ENCODE results near the gene REXO5. TPM values are rescaled to one million over a fixed set of nuclear protein-coding genes. Genes with fewer than 3 reads are reported as not detected.
A peak's percentile ranks its signal among the peaks of the same experiment; 100 is the strongest.

REXO5 gene
- polyA plus RNA-seq, 3 donors from 2014 or later = 1.2 to 1.8 (median 1.7) TPM

DNA sequence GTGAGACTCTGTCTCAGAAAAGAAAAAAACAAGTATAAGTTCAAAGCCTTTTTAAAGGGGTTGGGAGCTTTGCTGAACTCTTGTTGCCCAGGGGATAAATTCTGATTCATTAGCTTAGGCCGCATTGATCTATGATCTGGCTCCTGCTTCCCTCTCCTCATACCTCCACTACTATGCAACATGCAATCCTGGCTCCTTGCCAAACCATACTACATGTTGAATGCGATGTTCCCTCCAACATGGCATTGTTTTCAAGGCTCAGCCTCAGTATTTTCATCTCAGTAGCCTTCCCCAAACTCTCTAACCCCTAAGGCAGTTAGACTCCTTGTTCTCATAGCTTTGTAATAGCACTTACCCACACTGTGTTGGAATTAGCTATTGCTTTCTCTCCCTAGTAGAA, 6.2 kb downstream of the REXO5 start:
- Mint-ChIP-seq H3K27ac (no peak overlapping the region), H3K4me1 (peaks cover 12 to 20% of the 10 kb centered on the region in 2 donors), H3K27me3 (ENCODE audit: low read depth in 3 of 3) (no peaks in the 10 kb centered on the region), H3K36me3 (no peaks in the 10 kb centered on the region), H3K9me3 (no peaks in the 10 kb centered on the region), H3K4me3 (no peak overlapping the region)
- no peak for DNase-seq

DNA sequence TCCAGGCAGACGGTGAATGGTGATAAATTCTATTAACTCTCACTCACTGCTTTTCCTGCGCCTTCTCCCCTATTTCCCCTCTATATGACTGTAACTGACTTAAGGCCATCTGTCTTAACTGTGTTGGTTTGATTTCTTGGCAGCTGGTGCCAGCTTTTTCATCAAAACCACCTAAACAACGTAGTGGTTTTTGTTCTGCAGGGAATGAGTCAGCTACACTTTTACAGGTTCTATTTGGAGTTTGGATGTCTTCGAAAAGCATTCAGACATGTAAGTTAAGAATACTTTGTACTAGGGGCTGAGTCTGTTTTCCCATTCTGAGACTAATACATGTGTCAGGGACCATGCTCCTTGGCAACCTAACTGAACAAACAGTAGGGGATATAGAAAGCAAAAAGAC, 8.5 kb downstream of the REXO5 start:
- Mint-ChIP-seq H3K27ac (no peak overlapping the region), H3K4me1 (peaks cover 7 to 10% of the 10 kb centered on the region in 2 donors)

DNA sequence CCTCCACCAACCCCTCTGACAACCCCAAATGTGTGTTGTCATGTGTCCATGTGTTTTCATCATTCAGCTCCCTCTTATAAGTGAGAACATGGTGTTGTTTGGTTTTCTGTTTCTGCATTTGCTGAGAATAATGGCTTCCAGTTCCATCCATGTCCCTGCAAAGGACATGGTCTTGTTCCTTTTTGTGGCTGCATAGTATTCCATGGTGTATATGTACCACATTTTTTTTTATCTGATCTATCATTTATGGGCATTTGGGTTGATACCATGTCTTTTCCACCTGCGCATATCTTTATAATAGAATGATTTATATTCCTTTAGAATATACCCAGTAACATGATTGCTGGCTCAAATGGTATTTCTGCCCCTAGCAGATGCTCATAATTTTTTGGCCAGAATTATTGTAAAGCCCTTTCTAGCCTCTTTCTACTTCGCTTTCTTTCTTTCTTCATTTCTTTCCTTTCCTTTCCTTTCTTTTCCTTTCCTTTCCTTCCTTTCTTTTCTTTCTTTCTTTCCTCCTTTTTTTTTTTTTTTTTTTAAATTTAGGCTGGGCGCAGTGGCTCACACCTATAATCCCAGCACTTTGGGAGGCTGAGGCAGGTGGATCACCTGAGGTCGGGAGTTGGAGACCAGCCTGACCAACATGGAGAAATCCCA, 12.7 kb downstream of the REXO5 start:
- DNase-seq = no peak
- Mint-ChIP-seq H3K27ac (no peak overlapping the region), H3K4me3 (no peak overlapping the region), H3K9me3 (no peaks in the 10 kb centered on the region), H3K27me3 (ENCODE audit: low read depth in 3 of 3) (peaks cover 0 to 2% (median 0%) of the 10 kb centered on the region in 3 donors), H3K36me3 (peaks cover 0 to 7% (median 0%) of the 10 kb centered on the region in 3 donors), H3K4me1 (peaks cover 7 to 10% of the 10 kb centered on the region in 2 donors)

More for the DNA sequence above, 8.5 kb downstream of the REXO5 start:
- DNase-seq = no peak
- Mint-ChIP-seq H3K4me3 (no peak overlapping the region), H3K9me3 (no peaks in the 10 kb centered on the region), H3K27me3 (ENCODE audit: low read depth in 3 of 3) (no peaks in the 10 kb centered on the region), H3K36me3 (peaks cover 0 to 3% (median 0%) of the 10 kb centered on the region in 3 donors)

DNA sequence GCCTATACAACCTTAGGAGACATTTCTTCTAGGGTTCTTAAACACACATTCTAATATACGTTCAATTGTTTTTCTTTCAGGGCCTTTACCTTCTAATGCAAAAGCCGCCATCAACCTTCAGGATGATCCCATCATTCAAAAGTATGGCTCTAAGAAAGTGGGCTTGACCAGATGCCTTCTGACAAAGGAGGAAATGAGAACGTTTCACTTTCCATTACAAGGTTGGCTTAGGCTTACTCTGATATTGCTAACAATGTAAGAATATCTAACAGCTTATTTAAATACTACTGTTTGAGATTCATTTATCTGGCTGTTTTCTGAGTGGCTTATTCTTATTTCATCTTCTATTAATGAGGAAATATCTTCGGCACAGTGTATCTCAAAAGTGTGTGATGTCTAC, 15.4 kb downstream of the REXO5 start:
- Mint-ChIP-seq H3K27ac (peak overlapping the region in 1 of 6 donors; percentile 30), H3K4me1 (peaks cover 7 to 10% of the 10 kb centered on the region in 2 donors), H3K9me3 (no peaks in the 10 kb centered on the region), H3K27me3 (ENCODE audit: low read depth in 3 of 3) (peaks cover 0 to 2% (median 0%) of the 10 kb centered on the region in 3 donors), H3K4me3 (no peak overlapping the region), H3K36me3 (peaks cover 0 to 7% (median 0%) of the 10 kb centered on the region in 3 donors)
- no peak for DNase-seq

DNA sequence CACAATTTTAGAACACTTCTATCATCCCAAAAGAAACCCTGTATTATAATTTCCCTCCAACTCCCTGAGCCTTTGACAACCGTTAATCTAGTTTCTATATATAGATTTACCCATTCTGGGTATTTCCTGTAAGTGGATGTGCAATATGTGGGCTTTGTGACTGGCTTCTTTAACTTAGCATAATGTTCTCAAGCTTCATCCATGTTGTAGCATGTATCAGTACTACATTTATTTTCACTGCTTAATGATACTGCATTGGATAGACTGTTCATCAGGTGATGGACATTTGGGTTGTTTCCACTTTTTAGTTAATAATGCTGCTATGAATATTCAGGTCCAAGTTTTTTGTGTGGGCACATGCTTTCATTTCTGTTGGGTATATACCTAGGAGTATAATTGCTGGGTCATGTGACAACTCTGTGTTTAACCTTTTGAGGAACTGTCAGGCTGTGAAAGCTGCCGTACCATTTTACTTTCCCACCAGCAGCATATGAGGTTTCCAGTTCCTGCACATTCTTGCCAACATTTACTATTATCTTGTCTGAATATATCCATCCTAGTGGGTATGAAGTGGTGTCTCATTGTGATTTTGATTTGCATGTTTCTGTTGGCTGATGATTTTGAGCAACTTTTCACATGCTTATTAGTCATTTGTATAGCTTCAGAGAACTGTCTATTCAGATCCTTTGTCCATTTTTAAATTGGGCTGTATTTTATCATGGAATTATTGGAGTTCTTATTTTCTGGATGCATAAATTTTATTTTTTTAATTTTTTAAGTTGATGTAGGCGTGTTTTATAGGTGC, 16.4 kb downstream of the REXO5 start:
- peaks cover 0 to 7% (median 0%) of the 10 kb centered on the region in 3 donors for H3K36me3 Mint-ChIP-seq
- peak overlapping the region in 1 of 6 donors; percentile 7 for H3K27ac Mint-ChIP-seq
- H3K9me3 Mint-ChIP-seq = no peaks in the 10 kb centered on the region
- H3K4me1 Mint-ChIP-seq = peaks cover 7 to 10% of the 10 kb centered on the region in 2 donors
- no peak overlapping the region for H3K4me3 Mint-ChIP-seq
- no peak for DNase-seq
- peaks cover 0 to 2% (median 0%) of the 10 kb centered on the region in 3 donors for H3K27me3 Mint-ChIP-seq (ENCODE audit: low read depth in 3 of 3)

DNA sequence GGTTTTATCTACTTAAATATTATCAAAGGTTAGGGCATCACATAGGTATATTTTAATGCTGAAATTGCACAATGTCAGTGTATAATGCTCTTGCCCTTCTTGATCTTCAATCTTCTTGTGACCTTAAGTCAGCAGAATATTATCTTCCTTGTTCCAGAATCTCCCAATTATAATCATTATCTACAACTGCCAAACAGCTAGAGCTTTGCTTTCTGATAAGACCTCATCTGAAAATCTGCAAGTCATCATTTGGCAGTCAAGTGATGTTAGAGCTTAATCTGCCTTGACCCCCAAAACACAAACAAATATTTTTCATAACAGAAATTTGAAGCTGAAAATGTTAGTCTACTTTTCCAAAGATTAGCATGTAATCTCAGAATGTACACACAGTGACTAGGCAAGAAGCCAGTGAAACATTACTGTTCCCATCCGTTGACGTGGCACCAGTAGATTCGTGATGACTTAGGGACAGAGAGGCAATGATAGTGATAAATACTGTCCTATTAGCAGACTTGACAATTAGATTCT, 19.8 kb downstream of the REXO5 start:
- Mint-ChIP-seq H3K27ac (no peak overlapping the region), H3K27me3 (ENCODE audit: low read depth in 3 of 3) (peaks cover 0 to under 1% (median 0%) of the 10 kb centered on the region in 3 donors), H3K4me3 (no peak overlapping the region), H3K9me3 (no peaks in the 10 kb centered on the region), H3K36me3 (no peaks in the 10 kb centered on the region), H3K4me1 (peaks cover 7 to 10% of the 10 kb centered on the region in 2 donors)
- DNase-seq = no peak

DNA sequence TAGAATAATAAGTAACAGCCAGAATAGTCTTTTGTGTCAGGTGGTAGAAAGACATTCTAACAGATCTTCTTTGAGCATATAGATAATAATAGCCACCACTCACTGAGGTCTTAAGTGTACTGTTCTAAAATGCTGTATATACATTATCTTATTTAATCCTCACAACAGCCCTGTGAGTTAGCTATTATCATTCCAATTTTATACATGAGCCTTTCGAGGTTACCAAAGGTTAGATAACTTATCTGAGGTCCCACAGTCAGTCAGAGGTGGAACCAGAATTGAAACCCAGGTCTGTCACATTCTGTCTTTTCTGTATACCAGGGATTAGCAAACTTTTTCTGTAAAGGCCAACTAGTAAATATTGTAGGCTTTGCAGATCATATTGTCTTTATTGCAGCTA, 23.2 kb downstream of the REXO5 start:
- H3K9me3 Mint-ChIP-seq = no peaks in the 10 kb centered on the region
- no peaks in the 10 kb centered on the region for H3K27me3 Mint-ChIP-seq (ENCODE audit: low read depth in 3 of 3)
- H3K27ac Mint-ChIP-seq = no peak overlapping the region
- peaks cover 0 to 7% (median under 1%) of the 10 kb centered on the region in 3 donors for H3K36me3 Mint-ChIP-seq
- H3K4me3 Mint-ChIP-seq = no peak overlapping the region
- no peak for DNase-seq
- H3K4me1 Mint-ChIP-seq = no peaks in the 10 kb centered on the region

DNA sequence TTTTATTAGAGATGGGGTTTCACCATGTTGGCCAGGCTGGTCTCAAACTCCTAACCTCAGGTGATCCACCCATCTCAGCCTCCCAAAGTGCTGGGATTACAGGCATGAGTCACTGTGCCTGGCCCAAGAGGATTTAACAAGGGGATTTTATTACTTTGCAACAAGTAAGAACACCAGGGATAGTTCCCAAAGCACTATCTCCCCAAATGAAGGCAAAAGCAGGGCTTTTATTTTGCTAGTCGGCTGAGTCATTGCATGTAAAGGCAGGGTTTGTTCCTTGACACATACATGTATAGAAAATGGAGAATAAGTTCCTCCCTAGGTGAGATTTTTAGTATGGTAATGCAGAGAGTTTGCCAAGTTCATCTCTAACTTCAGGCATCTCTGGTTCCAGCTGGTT, 24.0 kb downstream of the REXO5 start:
- no peak overlapping the region for H3K4me3 Mint-ChIP-seq

DNA sequence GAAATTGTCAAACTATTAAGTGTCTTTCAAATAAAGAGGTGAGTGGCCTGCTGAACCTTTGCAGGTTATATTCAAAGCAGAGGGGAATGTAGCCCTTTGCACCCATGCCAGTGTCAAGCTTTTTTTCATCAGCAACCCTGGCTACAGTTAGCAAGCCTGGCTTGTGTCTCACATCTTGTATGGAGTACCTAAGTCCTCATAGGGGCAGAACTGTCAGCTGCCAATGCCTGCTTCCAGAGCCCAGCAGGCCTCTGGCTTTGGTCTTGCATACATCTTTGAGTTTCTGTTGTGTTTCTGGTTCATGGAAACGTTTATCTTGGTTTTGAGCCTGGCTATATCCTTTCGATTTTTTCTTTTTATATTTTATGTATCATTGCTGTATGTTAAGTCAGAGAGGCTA, 26.8 kb downstream of the REXO5 start:
- no peak for DNase-seq
- Mint-ChIP-seq H3K36me3 (peaks cover 0 to 30% (median 17%) of the 10 kb centered on the region in 3 donors), H3K4me1 (no peaks in the 10 kb centered on the region), H3K27me3 (ENCODE audit: low read depth in 3 of 3) (peaks cover 0 to 1% (median 0%) of the 10 kb centered on the region in 3 donors), H3K4me3 (no peak overlapping the region), H3K9me3 (peaks cover 0 to 4% (median 0%) of the 10 kb centered on the region in 6 donors), H3K27ac (no peak overlapping the region)

More for the DNA sequence above, 24.0 kb downstream of the REXO5 start:
- H3K4me1 Mint-ChIP-seq = no peaks in the 10 kb centered on the region
- DNase-seq = no peak
- no peaks in the 10 kb centered on the region for H3K27me3 Mint-ChIP-seq (ENCODE audit: low read depth in 3 of 3)
- H3K27ac Mint-ChIP-seq = no peak overlapping the region
- H3K9me3 Mint-ChIP-seq = no peaks in the 10 kb centered on the region
- H3K36me3 Mint-ChIP-seq = peaks cover 0 to 16% (median 9%) of the 10 kb centered on the region in 3 donors

DNA sequence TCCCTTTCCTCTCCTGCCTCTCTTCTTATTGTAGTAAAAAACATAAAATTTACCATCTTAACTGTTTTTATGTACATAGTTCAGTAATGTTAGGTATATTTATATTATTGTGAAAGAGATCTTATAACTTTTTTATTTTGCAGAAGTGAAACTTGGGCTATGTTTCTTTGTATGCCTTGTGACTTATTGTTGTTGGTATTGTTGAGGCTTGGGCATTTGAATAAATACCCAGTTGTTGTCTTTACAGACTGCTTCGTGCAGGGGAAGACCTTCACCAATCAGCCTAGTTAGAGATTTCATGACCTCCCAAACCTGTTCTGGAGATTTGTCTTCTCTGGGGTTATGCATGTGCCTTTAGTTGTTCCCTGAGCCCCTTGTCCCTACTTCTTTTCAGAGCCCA, 31.9 kb downstream of the REXO5 start:
- H3K4me3 Mint-ChIP-seq = no peak overlapping the region
- peaks cover 0 to 4% (median 0%) of the 10 kb centered on the region in 6 donors for H3K9me3 Mint-ChIP-seq
- H3K36me3 Mint-ChIP-seq = peaks cover 0 to 30% (median 17%) of the 10 kb centered on the region in 3 donors
- H3K27me3 Mint-ChIP-seq (ENCODE audit: low read depth in 3 of 3) = peaks cover 0 to 3% (median 0%) of the 10 kb centered on the region in 3 donors
- H3K4me1 Mint-ChIP-seq = no peaks in the 10 kb centered on the region
- H3K27ac Mint-ChIP-seq = no peak overlapping the region
- DNase-seq = no peak

DNA sequence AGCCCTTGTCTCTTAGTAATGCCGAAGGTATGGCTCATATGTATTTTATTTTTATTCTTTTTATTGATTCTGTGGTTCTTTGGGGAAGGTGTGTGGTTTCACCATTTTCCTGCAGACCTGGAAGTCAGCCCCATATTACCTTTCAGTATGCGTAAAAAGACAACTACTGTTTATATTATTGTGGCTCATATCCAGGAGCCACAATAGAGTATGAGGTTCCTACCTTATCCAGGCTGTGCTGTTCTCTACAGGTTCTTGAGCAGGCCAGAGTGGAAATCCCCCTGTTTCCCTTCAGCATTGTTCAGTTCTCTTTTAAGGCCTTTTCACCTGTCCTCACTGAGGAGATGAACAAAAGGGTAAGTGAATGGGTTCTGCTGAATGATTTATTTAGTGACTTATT, 33.2 kb downstream of the REXO5 start:
- Mint-ChIP-seq H3K4me1 (peaks cover 10 to 11% of the 10 kb centered on the region in 2 donors), H3K27me3 (ENCODE audit: low read depth in 3 of 3) (peaks cover 0 to 3% (median 0%) of the 10 kb centered on the region in 3 donors), H3K36me3 (peaks cover 0 to 23% (median 17%) of the 10 kb centered on the region in 3 donors), H3K9me3 (peaks cover 0 to 4% (median 0%) of the 10 kb centered on the region in 6 donors), H3K4me3 (no peak overlapping the region), H3K27ac (no peak overlapping the region)
- DNase-seq = no peak

DNA sequence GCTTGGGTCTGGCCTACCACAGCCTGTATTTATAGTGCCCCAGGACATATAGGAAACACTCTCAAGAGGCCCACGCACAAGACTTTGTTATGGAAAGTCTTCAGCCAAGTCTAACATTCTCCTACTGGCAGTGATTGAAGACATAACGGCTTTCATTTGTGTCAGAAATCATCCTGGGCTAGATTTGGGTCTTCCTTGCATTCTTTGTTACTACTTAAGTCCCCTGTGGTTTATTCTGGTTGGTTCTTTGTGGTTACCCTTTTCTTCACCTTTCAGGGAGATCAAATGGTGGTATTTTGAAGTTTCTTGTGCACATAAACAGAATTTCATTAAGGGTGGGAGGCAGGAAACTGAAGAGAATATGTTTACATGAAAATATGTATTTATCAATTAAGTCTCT, 37.7 kb downstream of the REXO5 start:
- peak in 2 of 3 donors; percentile 4 to 16 for DNase-seq
- Mint-ChIP-seq H3K27ac (peak overlapping the region; percentile 49 to 91 (median 80)), H3K36me3 (no peaks in the 10 kb centered on the region), H3K9me3 (no peaks in the 10 kb centered on the region), H3K27me3 (ENCODE audit: low read depth in 3 of 3) (peaks cover 0 to 3% (median 0%) of the 10 kb centered on the region in 3 donors), H3K4me1 (peaks cover 20 to 22% of the 10 kb centered on the region in 2 donors), H3K4me3 (peak overlapping the region; percentile 20 to 59 (median 37))

DNA sequence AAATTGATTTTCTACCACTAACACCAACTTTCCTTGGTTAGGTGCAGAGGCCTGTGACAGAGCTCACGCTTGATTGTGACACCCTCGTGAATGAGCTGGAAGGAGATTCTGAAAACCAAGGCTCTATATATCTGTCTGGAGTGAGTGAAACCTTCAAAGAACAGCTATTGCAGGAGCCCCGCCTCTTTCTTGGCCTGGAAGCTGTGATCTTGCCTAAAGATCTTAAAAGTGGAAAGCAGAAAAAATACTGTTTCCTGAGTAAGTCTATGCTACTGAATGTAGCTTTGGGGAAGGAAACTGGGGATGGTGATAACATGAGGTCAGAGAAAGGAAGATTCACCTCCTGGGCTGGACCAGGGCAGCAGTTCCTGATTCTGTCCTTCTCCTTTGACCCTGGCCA, 38.3 kb downstream of the REXO5 start:
- no peaks in the 10 kb centered on the region for H3K9me3 Mint-ChIP-seq
- no peak for DNase-seq
- H3K4me1 Mint-ChIP-seq = peaks cover 20 to 22% of the 10 kb centered on the region in 2 donors
- no peaks in the 10 kb centered on the region for H3K36me3 Mint-ChIP-seq
- peaks cover 0 to 2% (median 0%) of the 10 kb centered on the region in 3 donors for H3K27me3 Mint-ChIP-seq (ENCODE audit: low read depth in 3 of 3)
- peak overlapping the region; percentile 49 to 91 (median 80) for H3K27ac Mint-ChIP-seq
- peak overlapping the region in 3 of 5 donors; percentile 20 to 28 (median 23) for H3K4me3 Mint-ChIP-seq

DNA sequence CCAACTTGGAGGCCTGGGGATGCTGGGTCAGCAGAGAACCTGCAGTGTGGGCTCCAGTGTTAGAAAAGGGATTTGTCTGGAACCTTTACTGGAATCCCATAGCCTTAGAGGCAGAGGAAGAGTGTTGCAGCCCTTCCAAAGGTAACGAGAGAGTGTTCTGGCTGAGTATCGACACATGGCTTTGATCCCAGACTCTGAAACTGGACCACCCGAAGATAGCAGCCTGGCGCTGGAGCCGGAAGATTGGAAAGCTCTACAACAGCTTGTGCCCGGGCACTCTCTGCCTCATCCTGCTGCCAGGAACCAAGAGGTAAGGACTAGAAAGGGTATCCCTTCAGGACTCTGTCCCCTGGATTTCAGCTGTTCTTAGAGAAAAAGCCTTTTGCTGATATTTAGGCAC, 39.7 kb downstream of the REXO5 start:
- Mint-ChIP-seq H3K27me3 (ENCODE audit: low read depth in 3 of 3) (peaks cover 0 to 2% (median 0%) of the 10 kb centered on the region in 3 donors), H3K36me3 (no peaks in the 10 kb centered on the region), H3K27ac (peak overlapping the region in 1 of 6 donors; percentile 49), H3K4me3 (no peak overlapping the region), H3K4me1 (peaks cover 22 to 24% of the 10 kb centered on the region in 2 donors), H3K9me3 (no peaks in the 10 kb centered on the region)
- DNase-seq = no peak
